PFSK-1 (cell line): ENCODE results near the gene RAP1GAP.

Source experiments
- FOXP2 ChIP-seq: optimal IDR thresholded peaks from 2 replicates; pipeline ENCODE3; 2011; ENCODE audit warnings: borderline replicate concordance, control low read depth, inconsistent platforms; ENCODE audit not compliant: insufficient read depth; ENCODE audit errors: extremely low read length, extremely low read depth
- POLR2AphosphoS5 ChIP-seq: IDR thresholded peaks from 2 replicates; pipeline ENCODE4 v1.6.1; 2012; ENCODE audit warnings: low read depth, mild to moderate bottlenecking, control low read depth, low read length, moderate library complexity
- TAF1 ChIP-seq: IDR thresholded peaks from 2 replicates; pipeline ENCODE4 v1.6.1; 2012; ENCODE audit warnings: low read length, control low read depth, borderline replicate concordance; ENCODE audit not compliant: insufficient read depth
- TF ChIP-seq, protein P1 (sequence below), 2 experiments: IDR thresholded peaks; 2 replicates each; pipeline versions ENCODE4 v1.6.1 to v1.8.0; 2011 to 2012; ENCODE audit warnings: low read depth in 2 of 2, low read length in 2 of 2, control low read depth in 1 of 2, inconsistent platforms in 1 of 2, mild to moderate bottlenecking in 1 of 2, moderate library complexity in 1 of 2; ENCODE audit not compliant: insufficient read depth in 1 of 2

DNA sequence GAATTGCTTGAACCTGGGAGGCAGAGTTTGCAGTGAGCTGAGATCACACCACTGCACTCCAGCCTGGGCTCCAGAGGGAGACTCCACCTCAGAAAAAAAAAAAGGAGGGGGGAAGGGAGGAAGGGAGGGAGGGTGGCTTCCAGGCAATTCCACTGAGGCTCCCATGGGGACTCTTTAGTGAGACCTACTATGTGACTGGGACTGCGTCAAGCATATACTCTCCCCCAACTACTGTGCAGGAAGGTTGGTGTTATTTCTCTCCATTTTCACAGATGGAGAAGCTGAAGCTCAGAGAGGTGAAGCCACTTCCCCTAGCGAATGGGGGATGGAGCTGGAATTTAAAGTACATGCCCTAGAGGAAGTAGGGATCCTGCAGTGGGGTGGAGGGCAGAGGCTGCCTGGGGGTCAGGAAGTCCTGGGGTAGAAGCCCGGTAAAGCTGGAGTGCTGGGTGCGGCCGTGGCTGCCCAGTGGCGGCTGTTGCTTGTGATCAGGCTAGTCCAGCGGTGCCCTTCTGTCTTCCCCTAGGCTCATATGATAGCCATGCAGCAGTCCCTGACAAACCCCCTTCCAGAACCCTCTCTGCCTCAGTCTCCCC lies 40.3 kb downstream of the RAP1GAP start:
- no peak for TF ChIP-seq POLR2AphosphoS5
- TF ChIP-seq, protein P1, sequence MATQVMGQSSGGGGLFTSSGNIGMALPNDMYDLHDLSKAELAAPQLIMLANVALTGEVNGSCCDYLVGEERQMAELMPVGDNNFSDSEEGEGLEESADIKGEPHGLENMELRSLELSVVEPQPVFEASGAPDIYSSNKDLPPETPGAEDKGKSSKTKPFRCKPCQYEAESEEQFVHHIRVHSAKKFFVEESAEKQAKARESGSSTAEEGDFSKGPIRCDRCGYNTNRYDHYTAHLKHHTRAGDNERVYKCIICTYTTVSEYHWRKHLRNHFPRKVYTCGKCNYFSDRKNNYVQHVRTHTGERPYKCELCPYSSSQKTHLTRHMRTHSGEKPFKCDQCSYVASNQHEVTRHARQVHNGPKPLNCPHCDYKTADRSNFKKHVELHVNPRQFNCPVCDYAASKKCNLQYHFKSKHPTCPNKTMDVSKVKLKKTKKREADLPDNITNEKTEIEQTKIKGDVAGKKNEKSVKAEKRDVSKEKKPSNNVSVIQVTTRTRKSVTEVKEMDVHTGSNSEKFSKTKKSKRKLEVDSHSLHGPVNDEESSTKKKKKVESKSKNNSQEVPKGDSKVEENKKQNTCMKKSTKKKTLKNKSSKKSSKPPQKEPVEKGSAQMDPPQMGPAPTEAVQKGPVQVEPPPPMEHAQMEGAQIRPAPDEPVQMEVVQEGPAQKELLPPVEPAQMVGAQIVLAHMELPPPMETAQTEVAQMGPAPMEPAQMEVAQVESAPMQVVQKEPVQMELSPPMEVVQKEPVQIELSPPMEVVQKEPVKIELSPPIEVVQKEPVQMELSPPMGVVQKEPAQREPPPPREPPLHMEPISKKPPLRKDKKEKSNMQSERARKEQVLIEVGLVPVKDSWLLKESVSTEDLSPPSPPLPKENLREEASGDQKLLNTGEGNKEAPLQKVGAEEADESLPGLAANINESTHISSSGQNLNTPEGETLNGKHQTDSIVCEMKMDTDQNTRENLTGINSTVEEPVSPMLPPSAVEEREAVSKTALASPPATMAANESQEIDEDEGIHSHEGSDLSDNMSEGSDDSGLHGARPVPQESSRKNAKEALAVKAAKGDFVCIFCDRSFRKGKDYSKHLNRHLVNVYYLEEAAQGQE (IDR thresholded peaks at IDR 0.05; ENCODE audit: insufficient read depth in 1 of 2, low read depth in 2 of 2, low read length in 2 of 2) = no peak
- TF ChIP-seq FOXP2 = no peak
- no peak for TF ChIP-seq TAF1
